PFSK-1 (cell line): ENCODE data around the gene JPT1.

ENCODE experiments used
- FOXP2 ChIP-seq: optimal IDR thresholded peaks from 2 replicates; pipeline ENCODE3; 2011; ENCODE audit warnings: borderline replicate concordance, control low read depth, inconsistent platforms; ENCODE audit not compliant: insufficient read depth; ENCODE audit errors: extremely low read length, extremely low read depth
- POLR2AphosphoS5 ChIP-seq: IDR thresholded peaks from 2 replicates; pipeline ENCODE4 v1.6.1; 2012; ENCODE audit warnings: low read depth, mild to moderate bottlenecking, control low read depth, low read length, moderate library complexity
- REST ChIP-seq, 2 experiments: IDR thresholded peaks; 2 replicates each; pipeline versions ENCODE4 v1.6.1 to v1.8.0; 2011 to 2012; ENCODE audit warnings: low read depth in 2 of 2, low read length in 2 of 2, control low read depth in 1 of 2, inconsistent platforms in 1 of 2, mild to moderate bottlenecking in 1 of 2, moderate library complexity in 1 of 2; ENCODE audit not compliant: insufficient read depth in 1 of 2
- SIN3A ChIP-seq: IDR thresholded peaks from 2 replicates; pipeline ENCODE4 v1.6.1; 2012; ENCODE audit warnings: mild to moderate bottlenecking, low read length, moderate library complexity, borderline replicate concordance; ENCODE audit not compliant: insufficient read depth
- TAF1 ChIP-seq: IDR thresholded peaks from 2 replicates; pipeline ENCODE4 v1.6.1; 2012; ENCODE audit warnings: low read length, control low read depth, borderline replicate concordance; ENCODE audit not compliant: insufficient read depth

Gene JPT1

GRCh38 chr17:75103601-75104554 lies 50.4 kb downstream of the JPT1 start:
- TF ChIP-seq FOXP2: no peak
- no peak for TF ChIP-seq REST (IDR thresholded peaks at IDR 0.05; ENCODE audit: insufficient read depth in 1 of 2, low read depth in 2 of 2, low read length in 2 of 2)
- TF ChIP-seq TAF1: no peak
- no peak for TF ChIP-seq POLR2AphosphoS5
- no peak for TF ChIP-seq SIN3A

DNA sequence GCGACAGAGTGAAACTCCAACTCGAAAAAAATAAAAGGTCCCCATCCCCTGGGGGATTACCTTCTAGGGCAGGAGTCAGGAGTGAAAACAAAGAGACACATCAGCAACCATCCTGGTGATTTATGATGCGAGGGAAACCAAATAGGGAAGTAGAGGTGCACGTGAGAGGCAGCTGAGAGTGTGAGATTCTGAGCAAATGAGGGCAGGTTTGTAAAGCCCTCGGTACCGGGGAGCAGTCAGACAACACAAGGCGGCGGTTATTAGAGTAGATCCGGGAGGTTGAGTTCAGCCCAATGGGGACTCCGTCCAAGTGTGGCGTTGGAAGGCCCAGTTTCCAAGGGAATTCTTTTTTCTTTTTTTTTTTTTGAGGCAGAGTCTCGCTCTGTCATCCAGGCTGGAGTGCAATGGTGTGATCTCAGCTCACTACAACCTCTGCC lies 51.9 kb downstream of the JPT1 start:
- TF ChIP-seq SIN3A (no peak), POLR2AphosphoS5 (no peak), TAF1 (no peak), REST (IDR thresholded peaks at IDR 0.05; ENCODE audit: insufficient read depth in 1 of 2, low read depth in 2 of 2, low read length in 2 of 2) (no peak), FOXP2 (no peak)

DNA sequence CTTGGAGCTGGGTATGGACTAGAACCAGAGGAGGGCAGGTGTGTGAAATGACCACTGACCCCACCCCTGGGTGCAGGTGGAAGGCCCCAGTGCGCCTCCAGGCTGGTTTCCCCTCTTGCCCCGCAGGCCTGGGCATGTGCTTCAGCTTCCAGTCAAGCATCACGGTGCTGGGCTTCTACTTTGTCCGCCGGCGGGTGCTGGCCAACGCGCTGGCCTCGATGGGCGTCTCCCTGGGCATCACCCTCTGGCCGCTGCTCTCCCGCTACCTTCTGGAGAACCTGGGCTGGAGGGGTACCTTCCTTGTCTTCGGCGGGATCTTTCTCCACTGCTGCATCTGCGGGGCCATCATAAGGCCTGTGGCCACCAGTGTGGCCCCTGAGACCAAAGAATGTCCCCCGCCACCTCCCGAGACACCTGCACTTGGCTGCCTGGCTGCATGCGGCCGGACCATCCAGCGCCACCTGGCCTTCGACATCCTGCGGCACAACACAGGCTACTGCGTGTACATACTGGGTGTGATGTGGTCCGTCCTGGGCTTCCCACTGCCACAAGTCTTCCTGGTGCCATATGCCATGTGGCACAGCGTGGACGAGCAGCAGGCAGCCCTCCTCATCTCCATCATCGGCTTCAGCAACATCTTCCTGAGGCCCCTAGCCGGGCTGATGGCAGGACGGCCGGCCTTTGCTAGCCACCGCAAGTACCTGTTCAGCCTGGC lies 54.3 kb downstream of the JPT1 start:
- no peak for TF ChIP-seq POLR2AphosphoS5
- no peak for TF ChIP-seq TAF1
- no peak for TF ChIP-seq REST (IDR thresholded peaks at IDR 0.05; ENCODE audit: insufficient read depth in 1 of 2, low read depth in 2 of 2, low read length in 2 of 2)
- TF ChIP-seq SIN3A: no peak

DNA sequence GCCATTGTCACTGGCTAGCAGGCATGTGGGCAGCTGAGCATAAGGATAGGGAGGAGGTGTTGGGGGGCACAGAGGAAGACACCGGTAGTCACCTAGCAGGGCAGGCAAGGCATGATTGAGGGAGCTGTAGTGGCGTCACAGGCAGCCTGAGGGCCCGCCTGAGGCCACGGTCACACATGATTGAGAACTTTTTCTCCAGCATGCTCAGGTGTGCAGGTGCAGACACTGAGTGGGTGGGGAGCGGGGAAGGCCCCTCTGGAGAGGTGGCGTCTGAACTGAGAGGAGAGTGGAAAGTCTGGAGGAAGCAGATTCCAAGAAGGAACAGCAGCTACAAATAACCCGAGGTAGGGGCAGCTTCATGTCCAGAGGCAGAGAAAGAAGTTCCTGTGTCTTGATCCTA lies 55.5 kb downstream of the JPT1 start:
- TF ChIP-seq TAF1: no peak
- TF ChIP-seq FOXP2: no peak
- no peak for TF ChIP-seq REST (IDR thresholded peaks at IDR 0.05; ENCODE audit: insufficient read depth in 1 of 2, low read depth in 2 of 2, low read length in 2 of 2)
- TF ChIP-seq SIN3A: no peak
- no peak for TF ChIP-seq POLR2AphosphoS5
